ENCODE data around the gene MRPL33.

Gene MRPL33

DNA sequence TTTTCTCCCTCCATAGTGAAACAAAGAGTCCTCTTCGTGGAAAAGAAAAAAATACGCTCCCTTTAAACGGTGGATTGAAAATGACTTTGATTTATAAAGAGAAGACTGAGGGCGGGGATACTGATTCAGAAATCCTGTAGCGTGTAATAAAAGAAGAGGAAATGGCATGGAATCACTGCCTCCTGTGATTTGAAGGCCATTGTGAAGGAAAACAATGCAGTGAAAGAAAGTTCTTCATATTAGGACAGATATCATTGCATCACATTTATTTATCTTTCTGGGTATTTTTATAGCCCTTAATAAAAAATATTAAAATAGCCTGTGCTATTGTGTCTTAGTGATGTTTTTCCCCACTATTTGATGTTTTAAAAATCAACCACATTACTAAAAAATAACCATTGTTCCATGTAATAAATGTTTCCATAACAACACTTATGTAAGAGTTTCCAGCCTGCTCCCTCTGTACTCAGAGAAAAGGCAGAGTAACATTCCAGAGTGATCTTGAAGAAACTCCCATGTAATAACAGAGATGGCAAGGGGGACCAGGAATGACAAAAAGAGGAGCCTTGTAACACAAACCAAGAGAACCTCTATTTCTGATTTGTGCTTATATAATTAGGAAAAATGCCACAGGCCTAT, 8.0 kb downstream of the MRPL33 start:
- no peak for DNase-seq

DNA sequence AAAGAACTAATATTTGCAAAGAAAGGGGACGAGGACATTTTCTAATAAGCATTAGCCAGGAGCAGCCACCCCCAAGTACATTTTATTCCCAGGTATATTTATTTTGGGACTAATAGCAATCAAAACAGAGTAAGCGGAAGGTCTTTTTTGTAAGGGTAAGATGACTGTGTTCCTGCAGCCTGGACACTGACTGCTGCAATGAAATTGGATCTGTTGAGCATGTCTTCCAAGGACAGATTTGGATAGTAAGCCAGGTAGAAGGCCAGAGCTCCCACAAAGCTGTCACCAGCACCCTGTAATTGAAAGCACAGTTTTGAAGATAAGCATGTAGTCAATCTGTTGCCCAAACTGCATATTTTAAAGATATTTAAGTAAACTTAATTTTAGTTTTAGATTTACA, 10.0 kb downstream of the MRPL33 start:
- DNase-seq, result no peak

DNA sequence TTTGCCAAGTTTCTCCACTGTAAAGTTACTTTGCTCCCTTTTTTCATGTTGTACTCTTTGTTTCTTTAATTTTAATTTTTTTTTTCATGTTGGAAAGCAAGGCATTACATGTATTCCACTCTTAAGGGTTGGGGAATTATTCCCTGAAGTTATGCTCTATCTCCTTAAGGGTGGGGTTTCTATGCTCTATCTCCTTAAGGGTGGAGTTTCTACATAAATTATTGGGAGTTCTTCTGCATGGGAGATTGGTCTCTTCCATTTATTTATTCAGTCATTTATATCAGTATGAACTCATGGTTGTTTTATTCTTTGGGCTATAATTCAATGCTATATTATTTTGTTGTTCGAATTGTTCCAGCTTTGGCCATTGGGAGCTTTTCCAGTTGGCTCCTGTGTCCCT, 11.2 kb downstream of the MRPL33 start:
- no peak for DNase-seq

DNA sequence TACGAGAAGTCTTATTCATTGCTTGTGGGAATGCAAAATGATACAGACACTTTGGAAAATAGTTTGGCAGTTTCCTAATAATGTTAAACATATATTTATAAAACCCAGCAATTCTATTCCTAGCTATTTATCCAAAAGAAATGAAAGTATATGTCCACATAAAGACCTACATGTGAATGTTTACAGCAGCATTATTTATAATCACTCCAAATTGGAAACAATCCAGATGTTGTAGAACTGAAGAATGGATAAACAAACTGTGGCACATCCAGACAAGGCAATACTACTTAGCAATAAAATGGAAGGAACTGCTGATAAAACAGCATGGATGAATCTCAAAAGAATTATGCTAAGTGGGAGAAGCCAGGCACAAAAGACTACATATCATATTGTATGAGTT, 19.3 kb downstream of the MRPL33 start:
- DNase-seq, result no peak

DNA sequence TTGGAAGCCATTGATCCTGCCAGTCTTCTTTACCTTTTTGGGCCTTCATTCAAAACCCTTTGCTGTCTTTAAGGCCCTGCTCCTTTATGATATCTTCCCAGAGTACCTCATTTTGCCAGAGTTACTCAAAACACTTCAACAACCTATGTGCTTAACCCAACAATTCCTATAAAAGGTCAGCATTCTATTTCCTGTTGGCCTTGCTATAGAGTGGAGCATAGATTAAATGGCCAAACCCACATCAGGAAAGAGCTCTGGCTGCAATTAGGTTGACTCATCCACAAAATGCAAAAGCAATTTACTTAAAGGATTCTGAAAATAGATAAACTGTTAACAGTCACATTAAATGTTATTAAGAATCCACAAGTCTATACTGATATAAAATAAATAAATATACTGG, 21.2 kb downstream of the MRPL33 start:
- no peak for DNase-seq

DNA sequence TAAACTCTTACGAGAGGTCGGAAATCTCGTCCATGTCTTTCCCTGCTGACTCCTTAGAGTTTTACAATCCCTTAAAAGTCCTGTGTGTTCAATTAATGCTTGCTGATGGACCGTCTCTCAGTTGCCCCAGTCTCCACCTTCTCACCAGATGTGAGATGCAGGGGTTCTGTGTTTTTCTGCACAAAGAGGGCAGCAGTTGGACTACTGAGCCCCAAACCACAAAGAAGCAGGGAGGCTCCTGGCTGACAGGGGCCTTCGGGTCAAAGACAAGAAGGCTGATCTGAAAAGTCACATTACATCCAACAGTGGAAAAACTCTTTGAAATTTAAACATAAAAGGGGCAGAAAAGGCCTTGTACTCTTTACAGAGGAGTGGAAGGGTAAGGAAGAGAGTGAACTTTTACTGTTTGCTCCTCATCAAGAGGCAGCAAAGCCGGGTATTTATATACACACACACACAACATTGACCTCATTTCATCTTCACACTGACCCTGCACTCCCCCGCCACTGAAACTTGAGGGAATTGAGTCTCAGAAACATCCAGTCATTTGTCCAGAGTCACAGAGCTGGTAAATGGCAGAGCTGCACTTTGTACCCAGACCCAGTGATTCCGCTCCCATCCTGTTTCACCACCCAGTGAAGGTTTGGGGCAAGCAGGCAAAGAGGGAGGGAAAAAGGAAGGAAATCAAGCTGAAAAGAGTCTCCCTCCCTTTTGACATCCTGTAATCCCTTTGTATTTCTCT, 23.7 kb downstream of the MRPL33 start:
- no peak for DNase-seq

DNA sequence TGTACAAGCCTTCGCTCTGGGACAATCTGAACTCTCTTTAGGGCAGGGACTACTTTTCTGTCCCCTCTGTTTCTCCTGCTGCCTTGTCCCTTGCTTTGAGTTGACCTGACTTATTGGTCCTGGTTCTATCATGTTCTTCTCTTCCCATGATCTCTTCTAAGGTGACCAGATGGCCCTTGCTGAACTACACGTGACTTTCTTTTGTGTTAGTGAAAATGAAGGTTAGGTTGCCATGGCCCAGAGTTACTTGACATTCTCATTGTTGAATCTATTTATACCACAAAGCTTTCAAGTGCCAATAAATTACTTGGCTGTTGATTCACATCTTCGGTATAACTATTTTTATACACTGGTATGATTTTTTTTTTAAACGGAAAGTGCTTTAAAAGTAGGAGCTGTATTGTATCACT, 24.4 kb downstream of the MRPL33 start:
- DNase-seq, result no peak

DNA sequence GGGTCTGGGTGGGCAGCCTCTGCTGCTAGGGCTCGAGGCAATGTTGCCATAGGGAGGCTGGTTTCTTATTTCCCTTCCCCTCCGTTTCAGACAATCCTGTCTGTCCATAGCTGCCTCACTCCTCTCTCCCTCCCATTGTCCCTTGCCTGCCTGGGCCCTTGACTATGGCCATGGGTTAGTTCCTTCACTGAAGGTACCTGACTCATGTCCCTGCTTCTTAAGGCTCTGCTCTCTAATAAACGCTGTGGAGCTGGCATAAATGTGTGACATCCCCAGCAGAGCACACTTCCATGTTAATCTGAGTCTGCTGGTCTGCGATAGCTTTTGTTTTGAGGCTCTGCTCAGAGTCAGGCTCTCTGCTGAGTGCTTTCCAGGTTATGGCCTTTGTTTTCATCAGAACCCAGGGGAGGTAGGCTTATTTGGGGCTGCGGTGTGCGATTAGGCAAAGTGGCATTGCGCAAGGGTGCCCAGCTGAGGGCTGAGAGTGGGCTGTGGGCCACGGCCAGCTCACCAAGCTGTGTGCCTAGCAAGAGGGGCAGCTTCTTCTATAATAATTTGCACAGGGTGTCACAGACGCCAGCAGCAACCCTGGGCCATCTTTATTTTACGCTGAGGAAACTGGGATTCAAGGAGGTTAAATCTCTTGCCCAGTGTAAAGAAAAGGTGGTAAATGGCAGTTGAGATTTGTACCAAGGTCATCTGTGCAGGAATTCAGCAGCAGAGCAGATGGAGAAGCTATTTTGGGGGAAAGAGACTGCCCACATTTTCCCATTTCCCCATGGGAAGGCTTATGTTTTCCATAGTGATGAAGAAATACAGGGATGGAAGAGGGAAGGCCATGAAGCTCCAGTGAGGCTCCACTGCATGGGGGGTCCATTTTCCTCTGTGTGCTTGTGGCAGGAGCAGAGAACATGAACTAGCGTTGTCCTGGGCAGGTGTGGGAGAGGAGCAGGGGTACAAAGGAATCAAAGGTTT, 25.6 kb downstream of the MRPL33 start:
- DNase-seq, result no peak

DNA sequence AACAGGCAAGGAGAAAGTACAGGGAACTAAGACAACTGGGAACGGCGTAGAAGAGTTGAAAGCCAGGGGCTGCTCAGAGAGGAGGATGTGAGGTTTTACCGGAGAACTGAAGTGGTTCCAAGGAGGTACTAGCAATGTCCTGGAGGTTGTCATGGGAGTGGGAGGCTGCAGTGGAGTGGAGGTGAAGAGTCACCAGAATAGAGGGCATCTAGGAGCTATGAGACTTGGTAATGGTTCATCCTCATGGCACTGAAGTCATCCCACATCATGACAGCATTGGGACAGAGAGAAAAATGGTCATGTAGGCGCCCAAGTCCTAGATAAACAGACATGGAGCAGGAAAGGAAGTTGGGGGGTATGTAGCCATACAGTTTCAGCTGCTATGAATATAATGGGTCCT, 26.3 kb downstream of the MRPL33 start:
- no peak for DNase-seq

DNA sequence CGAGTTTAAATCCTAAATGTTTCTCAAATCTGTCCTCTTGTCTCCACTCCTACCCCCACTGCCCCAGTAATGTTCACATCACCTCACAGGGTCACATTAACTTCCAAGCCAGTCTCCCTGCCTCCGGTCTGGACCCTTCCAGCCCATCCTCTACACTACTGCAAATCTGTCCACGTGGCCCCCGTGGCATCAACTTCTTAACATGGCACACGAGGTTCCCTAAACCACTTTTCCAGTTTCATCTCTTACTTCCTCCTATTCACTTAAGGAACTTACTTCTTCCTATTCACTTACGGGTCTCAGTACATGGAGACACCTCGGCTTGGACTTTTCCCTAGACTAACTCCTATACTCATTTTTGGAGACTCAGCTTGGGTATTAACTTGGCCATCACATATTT, 27.0 kb downstream of the MRPL33 start:
- no peak for DNase-seq

DNA sequence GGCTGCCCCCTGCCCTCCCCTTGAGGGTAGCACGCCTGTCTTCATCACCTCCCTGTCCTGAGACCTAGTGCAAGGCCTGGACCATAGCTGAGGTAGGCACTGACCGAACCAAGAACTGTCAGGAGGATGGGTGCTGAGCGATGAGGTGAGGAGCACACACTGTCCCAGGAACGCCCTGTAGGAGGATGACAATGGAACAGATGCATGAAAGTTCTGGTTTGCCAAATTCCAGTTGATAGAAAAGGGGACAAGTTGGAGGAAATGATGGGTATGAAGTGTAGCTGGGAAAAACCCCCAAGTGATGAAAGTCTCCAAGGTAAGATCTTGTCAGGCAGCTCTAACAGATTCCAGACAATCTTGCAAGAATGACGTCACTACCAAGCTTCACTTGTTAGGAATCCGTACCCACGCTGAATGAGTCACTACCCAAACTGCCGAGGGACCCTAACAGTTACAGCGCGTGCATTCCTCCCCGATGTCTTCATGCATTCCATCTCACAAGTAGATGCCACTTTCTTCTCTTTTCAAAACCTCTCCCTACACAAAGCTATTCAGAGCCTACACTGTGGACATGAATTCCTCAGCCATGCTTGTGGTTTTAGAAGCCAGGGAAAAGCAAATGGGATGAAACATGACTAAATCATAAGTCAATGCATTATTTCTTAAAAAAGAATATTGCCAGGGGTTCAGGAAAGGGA, 27.6 kb downstream of the MRPL33 start:
- DNase-seq, result no peak

DNA sequence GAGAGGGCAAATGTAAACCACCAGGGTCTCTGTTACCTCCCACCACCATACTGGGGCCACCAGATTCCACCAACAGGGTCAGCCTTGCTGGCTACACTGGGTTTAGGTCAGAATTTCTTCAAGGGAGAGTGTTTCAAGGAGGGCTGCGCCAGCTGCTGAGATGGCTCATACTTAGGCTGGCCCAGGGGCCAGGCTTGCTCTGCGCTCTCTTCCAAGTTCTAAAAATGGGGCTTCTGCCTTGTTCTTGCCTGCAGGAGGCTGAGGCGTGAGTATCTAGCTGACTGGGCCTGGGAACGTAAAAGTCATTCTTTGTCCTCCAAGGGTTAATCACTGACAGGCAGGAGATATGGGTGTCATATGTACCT, 28.1 kb downstream of the MRPL33 start:
- DNase-seq, result no peak

DNA sequence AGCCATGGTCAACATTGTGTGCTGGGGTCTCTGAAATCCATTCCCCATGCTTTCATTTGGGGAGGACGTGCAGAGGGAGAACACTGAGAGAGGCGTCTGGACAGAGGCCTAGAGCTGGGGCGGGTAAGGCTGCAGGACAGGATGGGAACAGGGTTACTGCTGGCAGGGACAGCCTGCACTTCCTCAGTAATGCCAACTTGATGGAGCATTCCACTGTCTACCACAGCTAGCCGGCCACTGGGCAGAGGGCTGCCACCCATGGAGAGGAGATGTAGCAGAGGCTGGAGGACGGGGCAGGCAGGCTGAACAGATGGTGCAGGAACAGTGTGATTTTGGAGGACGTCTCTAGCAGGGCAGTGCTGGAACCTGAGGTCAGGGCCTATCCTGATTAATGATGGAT, 29.3 kb downstream of the MRPL33 start:
- no peak for DNase-seq

DNA sequence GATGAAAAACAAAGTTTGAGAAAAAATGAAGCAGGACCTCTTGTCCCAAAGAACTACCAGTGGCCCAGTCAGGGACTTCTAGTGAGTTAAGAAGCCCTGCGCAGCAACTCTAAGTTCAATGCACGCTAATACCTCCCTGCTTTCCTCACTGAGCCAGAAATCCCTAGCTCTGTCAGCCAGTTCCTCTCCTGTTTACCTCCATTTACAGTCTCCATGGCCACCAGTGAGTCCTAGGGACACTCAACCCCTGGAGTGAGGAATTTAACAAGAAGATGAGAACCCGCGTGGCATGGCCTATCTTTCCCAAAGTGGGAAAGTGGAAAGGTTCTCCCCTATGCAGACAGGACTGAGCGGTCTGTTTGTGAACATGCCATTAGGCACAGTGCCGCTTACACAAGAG, 31.0 kb downstream of the MRPL33 start:
- no peak for DNase-seq

DNA sequence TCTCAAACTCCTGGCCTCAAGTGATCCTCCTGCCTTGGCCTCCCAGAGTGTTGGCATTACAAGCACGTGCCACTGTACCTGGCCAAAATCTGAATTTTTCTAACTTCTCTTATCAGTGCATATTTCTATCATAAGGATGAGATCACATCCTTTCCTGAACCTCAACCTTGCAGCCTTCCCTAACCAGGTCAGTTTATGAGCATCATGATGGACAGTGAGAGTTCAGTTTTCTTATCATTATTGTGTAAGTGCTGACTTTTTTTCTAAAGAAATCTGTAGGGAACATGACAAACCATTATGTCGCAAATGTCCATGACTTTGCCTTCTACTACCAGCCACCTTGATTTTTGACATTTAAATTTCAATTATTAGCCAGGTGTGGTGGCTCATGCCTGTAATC, 31.5 kb downstream of the MRPL33 start:
- no peak for DNase-seq

DNA sequence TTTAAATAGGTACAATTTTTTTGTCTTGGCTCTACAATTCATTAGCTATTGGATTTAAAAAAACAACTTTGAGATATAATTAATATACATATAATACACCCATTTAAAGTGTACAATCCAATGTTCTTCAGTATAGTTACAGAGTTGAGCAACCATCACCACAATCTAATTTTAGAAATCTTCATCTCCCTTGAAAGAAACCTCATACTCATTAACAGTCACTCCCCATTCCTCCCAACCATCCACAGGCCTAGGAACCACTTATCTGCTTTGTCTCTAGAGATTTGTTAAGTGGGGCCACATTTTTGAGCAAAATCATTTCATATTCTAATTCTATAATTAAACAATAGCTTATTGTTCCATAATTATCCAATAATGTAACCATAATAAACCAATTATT, 32.6 kb downstream of the MRPL33 start:
- no peak for DNase-seq

DNA sequence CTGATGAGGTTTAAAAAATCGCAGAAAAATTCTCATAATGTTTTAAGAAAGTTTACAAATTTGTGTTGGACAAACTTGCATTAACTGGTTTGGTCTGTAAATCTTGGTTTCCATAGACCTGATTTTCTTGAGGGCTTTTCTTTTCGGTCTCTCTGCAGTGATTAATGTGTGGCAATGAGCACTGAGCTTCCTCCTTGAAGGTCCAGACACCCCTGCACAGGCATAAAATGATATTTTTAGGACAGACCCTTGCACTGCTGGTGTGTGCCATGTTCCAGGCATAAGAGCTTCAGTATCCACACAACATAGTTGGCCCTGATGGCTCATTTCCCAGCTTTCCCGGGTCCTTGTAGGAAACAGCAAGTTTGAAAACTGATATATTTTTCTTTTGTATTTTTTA, 33.7 kb downstream of the MRPL33 start:
- no peak for DNase-seq

DNA sequence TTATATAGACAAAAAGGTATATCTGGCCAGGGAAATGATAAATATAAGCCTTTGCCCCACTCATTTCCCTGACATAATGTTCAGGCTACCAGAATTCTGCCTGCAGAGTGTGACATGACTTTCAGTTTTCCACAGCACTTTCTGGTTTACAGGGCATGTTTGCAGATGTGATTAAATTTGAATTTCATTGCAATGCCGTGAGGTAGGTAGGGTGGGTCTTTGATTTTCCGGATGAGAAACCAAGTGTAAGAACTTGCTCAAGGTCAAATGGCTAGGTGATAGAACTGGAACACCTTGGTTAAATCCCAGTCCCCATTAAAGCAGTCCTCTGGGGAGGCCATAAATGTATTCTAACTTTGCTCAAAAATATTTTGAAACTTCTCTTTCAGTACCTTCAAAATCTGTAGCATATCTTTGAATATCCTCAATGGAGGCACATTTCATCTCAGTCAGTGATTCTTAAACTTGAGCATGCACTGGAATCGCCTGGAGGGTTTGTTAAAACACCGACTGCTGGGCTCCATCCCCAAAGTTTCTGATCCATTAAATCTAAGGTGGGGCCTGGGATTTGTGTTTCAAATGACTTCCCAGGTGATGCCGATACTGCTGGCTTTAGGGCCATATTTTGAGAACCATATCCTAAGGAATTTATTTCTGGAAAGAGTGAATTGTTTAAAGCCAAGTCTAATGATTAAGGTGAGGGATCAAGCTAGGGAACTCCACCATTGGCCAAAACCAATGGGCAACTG, 35.0 kb downstream of the MRPL33 start:
- DNase-seq, result no peak

DNA sequence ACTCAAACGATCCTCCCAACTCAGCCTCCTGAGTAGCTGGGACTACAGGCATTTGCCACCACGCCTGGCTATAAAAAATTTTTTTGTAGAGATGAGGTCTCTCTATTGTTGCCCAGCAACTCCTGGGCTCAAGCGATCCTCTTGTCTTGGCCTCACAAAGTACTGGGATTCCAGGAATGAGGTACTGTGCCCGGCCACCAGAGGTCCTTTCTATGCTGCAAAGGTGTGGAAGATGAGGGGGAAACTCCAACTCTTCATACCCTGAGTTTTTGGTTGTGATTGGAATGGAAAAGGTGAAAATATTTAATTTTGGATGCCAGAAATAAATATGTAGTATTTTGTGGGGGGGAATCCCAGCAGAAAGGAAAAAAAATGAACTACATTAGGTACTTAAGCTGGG, 36.0 kb downstream of the MRPL33 start:
- no peak for DNase-seq

DNA sequence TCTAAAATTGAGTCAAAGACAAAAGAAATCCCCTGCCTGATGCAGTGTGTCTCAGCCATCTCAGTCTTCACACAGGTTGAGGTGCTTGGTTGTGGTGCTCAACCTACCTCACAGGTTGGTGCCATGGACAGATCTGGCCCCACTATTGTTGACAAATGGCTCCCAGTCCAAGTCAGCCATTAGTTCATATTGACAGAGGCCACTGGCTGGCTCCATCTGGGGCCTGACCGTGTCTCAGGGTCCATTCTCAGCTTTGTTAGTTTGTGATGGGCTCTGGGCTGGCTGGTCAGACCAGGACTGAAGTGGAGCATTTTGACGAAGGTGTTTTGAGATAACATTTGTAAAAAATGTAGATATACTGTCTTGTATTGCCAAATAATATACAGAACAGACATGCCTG, 36.9 kb downstream of the MRPL33 start:
- no peak for DNase-seq

DNA sequence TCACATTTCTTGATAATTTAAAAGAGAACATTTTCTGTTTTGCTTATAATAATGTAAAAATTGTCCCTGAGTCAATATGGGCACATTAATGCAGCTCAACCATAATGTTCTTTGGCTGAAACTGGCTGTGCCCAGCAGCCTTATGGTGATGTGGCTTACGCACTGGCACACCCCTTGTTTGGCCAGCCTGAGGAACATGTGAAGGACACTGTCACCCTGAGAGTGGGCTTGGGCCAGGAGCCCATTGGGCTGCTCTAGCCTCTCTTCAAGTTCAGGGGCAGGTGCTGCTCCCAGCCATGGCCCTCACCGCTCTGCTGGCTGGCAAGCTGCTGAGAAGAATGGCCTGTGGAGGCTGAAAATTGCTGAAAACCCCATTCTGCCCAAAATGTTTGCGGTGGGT, 37.5 kb downstream of the MRPL33 start:
- no peak for DNase-seq

DNA sequence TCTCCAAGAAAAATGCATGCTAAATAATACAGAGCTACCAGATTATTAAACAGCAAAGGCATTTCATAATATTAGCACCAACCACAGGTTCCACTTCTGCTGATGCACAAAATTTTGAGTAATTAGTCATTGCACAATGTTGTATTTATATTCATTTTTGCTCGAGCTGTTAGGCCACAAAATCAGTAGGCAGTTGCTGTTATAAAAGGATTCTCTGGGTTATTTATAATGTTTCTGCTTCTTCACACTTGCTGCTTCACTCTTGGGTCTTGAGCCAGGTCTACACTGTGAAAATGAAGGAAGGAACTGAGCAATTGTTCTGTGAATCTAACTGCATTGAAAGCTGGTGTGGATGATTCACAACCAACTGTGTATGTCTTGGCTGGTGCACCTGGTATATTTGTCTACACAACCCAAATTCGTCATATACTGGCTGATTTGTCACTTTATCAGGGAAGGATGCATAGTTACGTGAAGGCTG, 38.3 kb downstream of the MRPL33 start:
- DNase-seq, result no peak

Data from stimulated activated CD4-positive, alpha-beta T cell treated with anti-CD3 and anti-CD28 coated beads, Interleukin-4, amount 100 ng/mL, for 4 hours (primary cell).